Measurements from ENCODE around the gene GPR26.

GPR26 gene

GRCh38 chr10:123678376-123678775 lies 12.2 kb downstream of the GPR26 start:
- H3K27ac ChIP-seq (ENCODE audit: low read depth, low read length): no peak overlapping the region
- WGBS: 79% methylated on average over 5 of the region's 5 CpGs
- no peaks in the 10 kb centered on the region; the same call in 1 of the 2 replicates for H3K27me3 ChIP-seq (ENCODE audit: insufficient read depth, low read length)
- H3K9ac ChIP-seq (ENCODE audit: low read depth, low read length): no peak overlapping the region
- no peaks in the 10 kb centered on the region for H3K9me3 ChIP-seq (ENCODE audit: insufficient read depth, low read depth, low read length)
- no peaks in the 10 kb centered on the region for H3K4me1 ChIP-seq (ENCODE audit: insufficient read depth, low read length)
- H3K36me3 ChIP-seq (ENCODE audit: insufficient read depth, low read length): no peaks in the 10 kb centered on the region
- no peak overlapping the region for H3K4me3 ChIP-seq (ENCODE audit: low read length)

- H3K4me3 ChIP-seq (ENCODE audit: low read length): no peak overlapping the region
- H3K27me3 ChIP-seq (ENCODE audit: insufficient read depth, low read length): no peaks in the 10 kb centered on the region; the same call in 1 of the 2 replicates
- H3K36me3 ChIP-seq (ENCODE audit: insufficient read depth, low read length): no peaks in the 10 kb centered on the region
- no peak overlapping the region for H3K9ac ChIP-seq (ENCODE audit: low read depth, low read length)
- no peaks in the 10 kb centered on the region for H3K9me3 ChIP-seq (ENCODE audit: insufficient read depth, low read depth, low read length)
- 90% methylated on average over 9 of the region's 9 CpGs for WGBS
- H3K27ac ChIP-seq (ENCODE audit: low read depth, low read length): no peak overlapping the region
- H3K4me1 ChIP-seq (ENCODE audit: insufficient read depth, low read length): no peaks in the 10 kb centered on the region
Observed at GRCh38 chr10:123681285-123681684, 15.1 kb downstream of the GPR26 start.

GRCh38 chr10:123682477-123682876 lies 16.3 kb downstream of the GPR26 start:
- Histone ChIP-seq H3K9ac (ENCODE audit: low read depth, low read length) (no peak overlapping the region), H3K27ac (ENCODE audit: low read depth, low read length) (no peak overlapping the region), H3K9me3 (ENCODE audit: insufficient read depth, low read depth, low read length) (no peaks in the 10 kb centered on the region), H3K4me1 (ENCODE audit: insufficient read depth, low read length) (no peaks in the 10 kb centered on the region), H3K4me3 (ENCODE audit: low read length) (no peak overlapping the region), H3K36me3 (ENCODE audit: insufficient read depth, low read length) (no peaks in the 10 kb centered on the region), H3K27me3 (ENCODE audit: insufficient read depth, low read length) (no peaks in the 10 kb centered on the region; the same call in 1 of the 2 replicates)
- WGBS: 98% methylated on average over 2 of the region's 2 CpGs

- Histone ChIP-seq H3K9ac (ENCODE audit: low read depth, low read length) (no peak overlapping the region), H3K4me1 (ENCODE audit: insufficient read depth, low read length) (no peaks in the 10 kb centered on the region), H3K27ac (ENCODE audit: low read depth, low read length) (no peak overlapping the region), H3K4me3 (ENCODE audit: low read length) (no peak overlapping the region), H3K27me3 (ENCODE audit: insufficient read depth, low read length) (no peaks in the 10 kb centered on the region; the same call in 1 of the 2 replicates), H3K36me3 (ENCODE audit: insufficient read depth, low read length) (no peaks in the 10 kb centered on the region), H3K9me3 (ENCODE audit: insufficient read depth, low read depth, low read length) (no peaks in the 10 kb centered on the region)
- WGBS: 74% methylated on average over 3 of the region's 3 CpGs
Observed at GRCh38 chr10:123683459-123683858, 17.3 kb downstream of the GPR26 start.

GRCh38 chr10:123683865-123684264 lies 17.7 kb downstream of the GPR26 start:
- WGBS: 87% methylated on average over 8 of the region's 8 CpGs
- Histone ChIP-seq H3K4me1 (ENCODE audit: insufficient read depth, low read length) (no peaks in the 10 kb centered on the region), H3K4me3 (ENCODE audit: low read length) (no peak overlapping the region), H3K9ac (ENCODE audit: low read depth, low read length) (no peak overlapping the region), H3K27ac (ENCODE audit: low read depth, low read length) (no peak overlapping the region), H3K36me3 (ENCODE audit: insufficient read depth, low read length) (no peaks in the 10 kb centered on the region), H3K27me3 (ENCODE audit: insufficient read depth, low read length) (no peaks in the 10 kb centered on the region; the same call in 1 of the 2 replicates), H3K9me3 (ENCODE audit: insufficient read depth, low read depth, low read length) (no peaks in the 10 kb centered on the region)

- Histone ChIP-seq H3K27ac (ENCODE audit: low read depth, low read length) (no peak overlapping the region), H3K4me1 (ENCODE audit: insufficient read depth, low read length) (no peaks in the 10 kb centered on the region), H3K4me3 (ENCODE audit: low read length) (no peak overlapping the region), H3K9me3 (ENCODE audit: insufficient read depth, low read depth, low read length) (no peaks in the 10 kb centered on the region), H3K27me3 (ENCODE audit: insufficient read depth, low read length) (no peaks in the 10 kb centered on the region; the same call in 1 of the 2 replicates), H3K9ac (ENCODE audit: low read depth, low read length) (no peak overlapping the region), H3K36me3 (ENCODE audit: insufficient read depth, low read length) (no peaks in the 10 kb centered on the region)
- WGBS: 85% methylated on average over 12 of the region's 12 CpGs
Observed at GRCh38 chr10:123685260-123685659, 19.1 kb downstream of the GPR26 start.

- WGBS: 77% methylated on average over 13 of the region's 13 CpGs
- H3K36me3 ChIP-seq (ENCODE audit: insufficient read depth, low read length): no peaks in the 10 kb centered on the region
- no peaks in the 10 kb centered on the region for H3K9me3 ChIP-seq (ENCODE audit: insufficient read depth, low read depth, low read length)
- H3K9ac ChIP-seq (ENCODE audit: low read depth, low read length): no peak overlapping the region
- no peaks in the 10 kb centered on the region for H3K4me1 ChIP-seq (ENCODE audit: insufficient read depth, low read length)
- no peak overlapping the region for H3K27ac ChIP-seq (ENCODE audit: low read depth, low read length)
- no peaks in the 10 kb centered on the region; the same call in 1 of the 2 replicates for H3K27me3 ChIP-seq (ENCODE audit: insufficient read depth, low read length)
- H3K4me3 ChIP-seq (ENCODE audit: low read length): no peak overlapping the region
Observed at GRCh38 chr10:123687758-123688157, 21.6 kb downstream of the GPR26 start.

GRCh38 chr10:123689880-123690279 lies 23.7 kb downstream of the GPR26 start:
- H3K9me3 ChIP-seq (ENCODE audit: insufficient read depth, low read depth, low read length): no peaks in the 10 kb centered on the region
- H3K4me3 ChIP-seq (ENCODE audit: low read length): no peak overlapping the region
- no peak overlapping the region for H3K9ac ChIP-seq (ENCODE audit: low read depth, low read length)
- no peak overlapping the region for H3K27ac ChIP-seq (ENCODE audit: low read depth, low read length)
- H3K27me3 ChIP-seq (ENCODE audit: insufficient read depth, low read length): no peaks in the 10 kb centered on the region
- H3K36me3 ChIP-seq (ENCODE audit: insufficient read depth, low read length): no peaks in the 10 kb centered on the region
- no peaks in the 10 kb centered on the region for H3K4me1 ChIP-seq (ENCODE audit: insufficient read depth, low read length)
- 89% methylated on average over 2 of the region's 2 CpGs for WGBS

GRCh38 chr10:123703195-123703790 lies 37.1 kb downstream of the GPR26 start:
- WGBS: 86% methylated on average over 6 of the region's 6 CpGs
- no peak overlapping the region for H3K27ac ChIP-seq (ENCODE audit: low read depth, low read length)

GRCh38 chr10:123704076-123704475 lies 37.9 kb downstream of the GPR26 start:
- 94% methylated on average over 8 of the region's 8 CpGs for WGBS
- H3K9me3 ChIP-seq (ENCODE audit: insufficient read depth, low read depth, low read length): no peaks in the 10 kb centered on the region
- H3K36me3 ChIP-seq (ENCODE audit: insufficient read depth, low read length): no peaks in the 10 kb centered on the region
- no peak overlapping the region for H3K4me3 ChIP-seq (ENCODE audit: low read length)
- no peak overlapping the region for H3K27ac ChIP-seq (ENCODE audit: low read depth, low read length)
- H3K9ac ChIP-seq (ENCODE audit: low read depth, low read length): no peak overlapping the region
- no peaks in the 10 kb centered on the region for H3K27me3 ChIP-seq (ENCODE audit: insufficient read depth, low read length)
- H3K4me1 ChIP-seq (ENCODE audit: insufficient read depth, low read length): no peaks in the 10 kb centered on the region

More at GRCh38 chr10:123703195-123703790, 37.1 kb downstream of the GPR26 start:
- H3K27me3 ChIP-seq (ENCODE audit: insufficient read depth, low read length): no peaks in the 10 kb centered on the region
- no peaks in the 10 kb centered on the region for H3K9me3 ChIP-seq (ENCODE audit: insufficient read depth, low read depth, low read length)
- no peak overlapping the region for H3K9ac ChIP-seq (ENCODE audit: low read depth, low read length)
- H3K36me3 ChIP-seq (ENCODE audit: insufficient read depth, low read length): no peaks in the 10 kb centered on the region
- H3K4me1 ChIP-seq (ENCODE audit: insufficient read depth, low read length): no peaks in the 10 kb centered on the region
- no peak overlapping the region for H3K4me3 ChIP-seq (ENCODE audit: low read length)

- Histone ChIP-seq H3K4me3 (ENCODE audit: low read length) (no peak overlapping the region), H3K36me3 (ENCODE audit: insufficient read depth, low read length) (no peaks in the 10 kb centered on the region), H3K9ac (ENCODE audit: low read depth, low read length) (no peak overlapping the region), H3K27me3 (ENCODE audit: insufficient read depth, low read length) (no peaks in the 10 kb centered on the region), H3K9me3 (ENCODE audit: insufficient read depth, low read depth, low read length) (no peaks in the 10 kb centered on the region), H3K4me1 (ENCODE audit: insufficient read depth, low read length) (no peaks in the 10 kb centered on the region), H3K27ac (ENCODE audit: low read depth, low read length) (no peak overlapping the region)
- WGBS: 45% methylated on average over 6 of the region's 6 CpGs
Observed at GRCh38 chr10:123704812-123705211, 38.7 kb downstream of the GPR26 start.

GRCh38 chr10:123706236-123706635 lies 40.1 kb downstream of the GPR26 start:
- WGBS: 79% methylated on average over 4 of the region's 4 CpGs
- Histone ChIP-seq H3K27me3 (ENCODE audit: insufficient read depth, low read length) (no peaks in the 10 kb centered on the region), H3K9me3 (ENCODE audit: insufficient read depth, low read depth, low read length) (no peaks in the 10 kb centered on the region), H3K9ac (ENCODE audit: low read depth, low read length) (no peak overlapping the region), H3K36me3 (ENCODE audit: insufficient read depth, low read length) (no peaks in the 10 kb centered on the region), H3K27ac (ENCODE audit: low read depth, low read length) (no peak overlapping the region), H3K4me3 (ENCODE audit: low read length) (no peak overlapping the region), H3K4me1 (ENCODE audit: insufficient read depth, low read length) (no peaks in the 10 kb centered on the region)
